SK-N-SH (cell line): ENCODE results near the gene MYLK2. TPM values are rescaled to one million over a fixed set of nuclear protein-coding genes. Genes with fewer than 3 reads are reported as not detected.

Experiments
- CTCF ChIA-PET: fragments of 300-600, 350-600 bp; formaldehyde crosslinking; extraction: SDS; loops from one replicate; lab custom pipeline; 2021; lab: Yijun Ruan, JAX
- POLR2A ChIA-PET: fragments of 350-600 bp; sonication (Branson Sonifier 250); formaldehyde crosslinking; extraction: SDS; loops from one replicate; lab custom pipeline; 2020; ENCODE audit warnings: antibody characterized with exemption, inconsistent platforms; lab: Yijun Ruan, JAX
- DNase-seq: peaks from one replicate; pipeline ENCODE4 v3.0.0; 2012
- H2AFZ ChIP-seq: fragments of 200-600 bp; sonication (generic); 2 replicates; pipeline ENCODE4 v1.8.1; 2016; ENCODE audit warnings: antibody characterized with exemption, mild to moderate bottlenecking, low read depth
- H3F3A ChIP-seq: fragments of 200-600 bp; sonication (generic); replicated peaks from 2 replicates; pipeline ENCODE3; 2016; ENCODE audit warnings: antibody characterized with exemption, mild to moderate bottlenecking; ENCODE audit not compliant: insufficient read depth
- H3K27ac ChIP-seq, 2 experiments: fragments of 200-500 bp in 1 of 2; fragments of 200-600 bp in 1 of 2; sonication (Bioruptor generic) in 1 of 2; sonication (generic), shearing (Covaris generic) in 1 of 2; 2 replicates each; pipeline versions ENCODE4 v1.5.1 to v1.6.1; 2014 to 2016; ENCODE audit warnings: low read depth in 2 of 2, inconsistent platforms in 1 of 2, low read length in 1 of 2, mild to moderate bottlenecking in 1 of 2, mixed read lengths in 1 of 2
- H3K27me3 ChIP-seq: fragments of 200-600 bp; sonication (generic), shearing (Covaris generic); 2 replicates; pipeline ENCODE4 v1.6.1; 2016; ENCODE audit warnings: mixed run types; ENCODE audit not compliant: insufficient read depth
- H3K36me3 ChIP-seq, 2 experiments: fragments of 200-500 bp in 1 of 2; fragments of 200-600 bp in 1 of 2; sonication (Bioruptor generic) in 1 of 2; sonication (generic) in 1 of 2; replicated peaks in 1 of 2; 2 replicates each; pipeline versions ENCODE3 to v1.5.1; 2014 to 2016; ENCODE audit warnings: low read length in 1 of 2, mild to moderate bottlenecking in 1 of 2; ENCODE audit not compliant: insufficient read depth in 2 of 2, control insufficient read depth in 1 of 2
- H3K4me1 ChIP-seq, 2 experiments: fragments of 200-500 bp in 1 of 2; fragments of 200-600 bp in 1 of 2; sonication (Bioruptor generic) in 1 of 2; sonication (generic), shearing (Covaris generic) in 1 of 2; 2 replicates each; pipeline versions ENCODE4 v1.5.1 to v1.6.1; 2014 to 2016; ENCODE audit warnings: low read depth in 1 of 2, low read length in 1 of 2, mixed run types in 1 of 2; ENCODE audit not compliant: insufficient read depth in 2 of 2, control insufficient read depth in 1 of 2
- H3K4me2 ChIP-seq: fragments of 200-600 bp; sonication (generic), shearing (Covaris generic); 2 replicates; pipeline ENCODE4 v1.6.1; 2017; ENCODE audit warnings: mixed run types
- H3K4me3 ChIP-seq, 2 experiments: fragments of 200-500 bp in 1 of 2; fragments of 200-600 bp in 1 of 2; sonication (Bioruptor generic) in 1 of 2; sonication (generic), shearing (Covaris generic) in 1 of 2; 2 replicates each; pipeline versions ENCODE4 v1.5.1 to v1.8.1; 2014 to 2016; ENCODE audit warnings: low read depth in 2 of 2, inconsistent platforms in 1 of 2, low read length in 1 of 2, mild to moderate bottlenecking in 1 of 2, mixed read lengths in 1 of 2, moderate library complexity in 1 of 2
- H3K79me2 ChIP-seq: fragments of 200-600 bp; sonication (generic); 2 replicates; pipeline ENCODE4 v1.8.1; 2017; ENCODE audit warnings: mild to moderate bottlenecking; ENCODE audit not compliant: insufficient read depth
- H3K9ac ChIP-seq: fragments of 200-600 bp; sonication (generic); 2 replicates; pipeline ENCODE4 v1.6.1; 2017; ENCODE audit warnings: mixed run types
- H3K9me2 ChIP-seq: fragments of 200-600 bp; sonication (generic); 2 replicates; pipeline ENCODE4 v1.6.1; 2017; ENCODE audit warnings: mixed run types
- H3K9me3 ChIP-seq: fragments of 200-600 bp; sonication (generic); 2 replicates; pipeline ENCODE4 v1.6.1; 2017; ENCODE audit warnings: mixed run types, mild to moderate bottlenecking, moderate library complexity
- H4K20me1 ChIP-seq: fragments of 200-600 bp; sonication (generic); 2 replicates; pipeline ENCODE4 v1.6.1; 2017; ENCODE audit warnings: mild to moderate bottlenecking, mixed run types; ENCODE audit not compliant: insufficient read depth
- CHD2 ChIP-seq: fragments of 150-350 bp; IDR thresholded peaks from 2 replicates; pipeline ENCODE4 v1.6.1; 2018; ENCODE audit warnings: low read length; ENCODE audit not compliant: partially characterized antibody
- ELF1 ChIP-seq: IDR thresholded peaks from 2 replicates; pipeline ENCODE4 v1.4.0; 2012
- EP300 ChIP-seq, 2 experiments: IDR thresholded peaks; 2 replicates each; pipeline versions ENCODE4 v1.4.0 to v1.6.1; 2012; ENCODE audit warnings: borderline replicate concordance in 1 of 2, low read depth in 1 of 2, low read length in 1 of 2
- GATA2 ChIP-seq: sonication (generic); formaldehyde crosslinking; IDR thresholded peaks from 2 replicates; pipeline ENCODE4 v1.5.0; 2020; ENCODE audit warnings: mild to moderate bottlenecking, missing genetic modification reagents
- JUND ChIP-seq: IDR thresholded peaks from 2 replicates; pipeline ENCODE4 v1.4.0; 2012
- MEF2A ChIP-seq: IDR thresholded peaks from 2 replicates; pipeline ENCODE4 v1.4.0; 2012; ENCODE audit warnings: low read depth, borderline replicate concordance
- NFIC ChIP-seq: IDR thresholded peaks from 2 replicates; pipeline ENCODE4 v1.4.0; 2012; ENCODE audit warnings: borderline replicate concordance
- RAD21 ChIP-seq: IDR thresholded peaks from 2 replicates; pipeline ENCODE4 v1.6.1; 2012; ENCODE audit warnings: mild to moderate bottlenecking, low read length
- RFX5 ChIP-seq: IDR thresholded peaks from 2 replicates; pipeline ENCODE4 v1.6.1; 2012; ENCODE audit warnings: mild to moderate bottlenecking, improper control_type of control experiment, low read length
- TAF1 ChIP-seq: IDR thresholded peaks from 2 replicates; pipeline ENCODE4 v1.6.1; 2012; ENCODE audit warnings: low read depth, mild to moderate bottlenecking, low read length, moderate library complexity, borderline replicate concordance
- WGBS: methylation state at CpG from one replicate; pipeline ENCODE4 v1.1.6; 2017; ENCODE audit warnings: low lambda C conversion rate; 5-methylcytosine and 5-hydroxymethylcytosine counted together
- polyA plus RNA-seq, 3 experiments: library from polyadenylated mRNA; depleted of rRNA; stranded (reverse); fragments of >200 nt; gene quantifications; 2 replicates each; pipeline ENCODE4 v1.2.3, GENCODE V29; 2012
- TF ChIP-seq, protein P1 (sequence below): fragments of 200-600 bp; sonication (generic); IDR thresholded peaks from 2 replicates; pipeline ENCODE4 v1.6.1; 2017; ENCODE audit warnings: antibody characterized with exemption, mild to moderate bottlenecking, moderate library complexity
- TF ChIP-seq, protein P2 (sequence below): IDR thresholded peaks from 2 replicates; pipeline ENCODE4 v1.4.0; 2012; ENCODE audit warnings: low read depth, borderline replicate concordance
- TF ChIP-seq, protein P3 (sequence below): fragments of 150-350 bp; IDR thresholded peaks from 2 replicates; pipeline ENCODE4 v1.6.1; 2016; ENCODE audit warnings: mild to moderate bottlenecking, low read depth, low read length

MYLK2 gene
- polyA plus RNA-seq, 1 of the 3 experiments (the other 2 are of a cell fraction): 0.21 TPM

DNA sequence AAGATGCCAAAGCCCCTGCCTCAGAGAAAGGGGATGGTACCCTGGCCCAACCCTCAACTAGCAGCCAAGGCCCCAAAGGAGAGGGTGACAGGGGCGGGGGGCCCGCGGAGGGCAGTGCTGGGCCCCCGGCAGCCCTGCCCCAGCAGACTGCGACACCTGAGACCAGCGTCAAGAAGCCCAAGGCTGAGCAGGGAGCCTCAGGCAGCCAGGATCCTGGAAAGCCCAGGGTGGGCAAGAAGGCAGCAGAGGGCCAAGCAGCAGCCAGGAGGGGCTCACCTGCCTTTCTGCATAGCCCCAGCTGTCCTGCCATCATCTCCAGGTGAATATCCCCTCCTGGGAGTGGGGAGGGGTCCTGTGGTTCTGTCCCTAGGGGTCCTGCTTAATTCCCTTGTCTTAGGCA, 1.1 kb downstream of the MYLK2 start (continued):
- TF ChIP-seq, protein P1, sequence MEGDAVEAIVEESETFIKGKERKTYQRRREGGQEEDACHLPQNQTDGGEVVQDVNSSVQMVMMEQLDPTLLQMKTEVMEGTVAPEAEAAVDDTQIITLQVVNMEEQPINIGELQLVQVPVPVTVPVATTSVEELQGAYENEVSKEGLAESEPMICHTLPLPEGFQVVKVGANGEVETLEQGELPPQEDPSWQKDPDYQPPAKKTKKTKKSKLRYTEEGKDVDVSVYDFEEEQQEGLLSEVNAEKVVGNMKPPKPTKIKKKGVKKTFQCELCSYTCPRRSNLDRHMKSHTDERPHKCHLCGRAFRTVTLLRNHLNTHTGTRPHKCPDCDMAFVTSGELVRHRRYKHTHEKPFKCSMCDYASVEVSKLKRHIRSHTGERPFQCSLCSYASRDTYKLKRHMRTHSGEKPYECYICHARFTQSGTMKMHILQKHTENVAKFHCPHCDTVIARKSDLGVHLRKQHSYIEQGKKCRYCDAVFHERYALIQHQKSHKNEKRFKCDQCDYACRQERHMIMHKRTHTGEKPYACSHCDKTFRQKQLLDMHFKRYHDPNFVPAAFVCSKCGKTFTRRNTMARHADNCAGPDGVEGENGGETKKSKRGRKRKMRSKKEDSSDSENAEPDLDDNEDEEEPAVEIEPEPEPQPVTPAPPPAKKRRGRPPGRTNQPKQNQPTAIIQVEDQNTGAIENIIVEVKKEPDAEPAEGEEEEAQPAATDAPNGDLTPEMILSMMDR: no peak
- TF ChIP-seq JUND (no peak), TAF1 (no peak), RFX5 (no peak), GATA2 (no peak), MEF2A (no peak), CHD2 (no peak)
- TF ChIP-seq, protein P2, sequence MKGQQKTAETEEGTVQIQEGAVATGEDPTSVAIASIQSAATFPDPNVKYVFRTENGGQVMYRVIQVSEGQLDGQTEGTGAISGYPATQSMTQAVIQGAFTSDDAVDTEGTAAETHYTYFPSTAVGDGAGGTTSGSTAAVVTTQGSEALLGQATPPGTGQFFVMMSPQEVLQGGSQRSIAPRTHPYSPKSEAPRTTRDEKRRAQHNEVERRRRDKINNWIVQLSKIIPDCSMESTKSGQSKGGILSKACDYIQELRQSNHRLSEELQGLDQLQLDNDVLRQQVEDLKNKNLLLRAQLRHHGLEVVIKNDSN: no peak
- TF ChIP-seq, all 33 proteins: peak for 0

GRCh38 chr20:31821427-31821826, 2.3 kb downstream of the MYLK2 start:
- Histone ChIP-seq H3K79me2 (no peaks in the 10 kb centered on the region), H4K20me1 (no peaks in the 10 kb centered on the region), H2AFZ (no peak overlapping the region), H3K9ac (no peak overlapping the region), H3K4me2 (no peak overlapping the region), H3K27me3 (no peaks in the 10 kb centered on the region), H3F3A (peaks cover 11% of the 10 kb centered on the region), H3K4me1 (peaks cover 0 to 8% of the 10 kb centered on the region in 2 experiments; a peak in 1 of 4 replicates), H3K4me3 (no peak overlapping the region), H3K36me3 (no peaks in the 10 kb centered on the region), H3K9me3 (no peaks in the 10 kb centered on the region), H3K9me2 (no peaks in the 10 kb centered on the region)
- ChIA-PET POLR2A (no interaction called here), CTCF (interaction anchor here (0.8 to 7.6 kb wide), 10 partner anchors 13 to 270 kb away, joined by 3 to 174 read pairs (median 30); partner anchors contain the start of genes FOXS1 and PDRG1)
- 58% methylated on average over 4 of the region's 5 CpGs for WGBS
- DNase-seq: no peak
- TF ChIP-seq, protein P3, sequence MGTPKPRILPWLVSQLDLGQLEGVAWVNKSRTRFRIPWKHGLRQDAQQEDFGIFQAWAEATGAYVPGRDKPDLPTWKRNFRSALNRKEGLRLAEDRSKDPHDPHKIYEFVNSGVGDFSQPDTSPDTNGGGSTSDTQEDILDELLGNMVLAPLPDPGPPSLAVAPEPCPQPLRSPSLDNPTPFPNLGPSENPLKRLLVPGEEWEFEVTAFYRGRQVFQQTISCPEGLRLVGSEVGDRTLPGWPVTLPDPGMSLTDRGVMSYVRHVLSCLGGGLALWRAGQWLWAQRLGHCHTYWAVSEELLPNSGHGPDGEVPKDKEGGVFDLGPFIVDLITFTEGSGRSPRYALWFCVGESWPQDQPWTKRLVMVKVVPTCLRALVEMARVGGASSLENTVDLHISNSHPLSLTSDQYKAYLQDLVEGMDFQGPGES: no peak
- TF ChIP-seq EP300 (IDR thresholded peaks at IDR 0.05; ENCODE audit: borderline replicate concordance in 1 of 2, low read depth in 1 of 2, low read length in 1 of 2): no peak
- no peak for TF ChIP-seq NFIC
- TF ChIP-seq ELF1: no peak
- TF ChIP-seq RAD21: no peak
- TF ChIP-seq MEF2A: no peak
- TF ChIP-seq, all 33 proteins: peak for 0
- H3K27ac ChIP-seq: no peak overlapping the region
